ENCODE results near the gene NINL. TPM values are rescaled to one million over a fixed set of nuclear protein-coding genes. Genes with fewer than 3 reads are reported as not detected.

The NINL gene
- polyA plus RNA-seq, 1 donor: 30.9 TPM

GRCh38 chr20:25517124-25517523, 68.2 kb downstream of the NINL start:
- Histone ChIP-seq H3K27ac (ENCODE audit: low read length) (no peak overlapping the region), H3K9me3 (ENCODE audit: control insufficient read depth, low read depth, low read length) (peaks cover 18% of the 10 kb centered on the region), H3K4me3 (ENCODE audit: low read length) (no peak overlapping the region), H3K36me3 (ENCODE audit: control insufficient read depth, insufficient read depth, low read length) (peaks cover 48% of the 10 kb centered on the region), H3K4me1 (ENCODE audit: control insufficient read depth, insufficient read depth, low read length) (no peaks in the 10 kb centered on the region), H3K27me3 (ENCODE audit: control insufficient read depth, insufficient read depth, low read length) (no peaks in the 10 kb centered on the region)
- WGBS (ENCODE audit: insufficient coverage, low lambda C conversion rate): no CpG with 5 or more reads among the region's 3 CpGs
- DNase-seq: no peak

GRCh38 chr20:25514747-25515340, 70.5 kb downstream of the NINL start:
- H3K36me3 ChIP-seq (ENCODE audit: control insufficient read depth, insufficient read depth, low read length): peaks cover 64% of the 10 kb centered on the region
- DNase-seq: no peak

GRCh38 chr20:25514195-25514594, 71.1 kb downstream of the NINL start:
- Histone ChIP-seq H3K27me3 (ENCODE audit: control insufficient read depth, insufficient read depth, low read length) (no peaks in the 10 kb centered on the region), H3K36me3 (ENCODE audit: control insufficient read depth, insufficient read depth, low read length) (peaks cover 68% of the 10 kb centered on the region), H3K4me3 (ENCODE audit: low read length) (no peak overlapping the region), H3K4me1 (ENCODE audit: control insufficient read depth, insufficient read depth, low read length) (no peaks in the 10 kb centered on the region), H3K27ac (ENCODE audit: low read length) (no peak overlapping the region), H3K9me3 (ENCODE audit: control insufficient read depth, low read depth, low read length) (peaks cover 18% of the 10 kb centered on the region)
- no peak for DNase-seq
- WGBS (ENCODE audit: insufficient coverage, low lambda C conversion rate): 100% methylated on average over 1 of the region's 2 CpGs

More at GRCh38 chr20:25514747-25515340, 70.5 kb downstream of the NINL start:
- H3K4me1 ChIP-seq (ENCODE audit: control insufficient read depth, insufficient read depth, low read length): no peaks in the 10 kb centered on the region
- peaks cover 18% of the 10 kb centered on the region for H3K9me3 ChIP-seq (ENCODE audit: control insufficient read depth, low read depth, low read length)
- no peak overlapping the region for H3K4me3 ChIP-seq (ENCODE audit: low read length)
- H3K27me3 ChIP-seq (ENCODE audit: control insufficient read depth, insufficient read depth, low read length): no peaks in the 10 kb centered on the region
- no peak overlapping the region for H3K27ac ChIP-seq (ENCODE audit: low read length)
- WGBS (ENCODE audit: insufficient coverage, low lambda C conversion rate): no CpG with 5 or more reads among the region's 2 CpGs

GRCh38 chr20:25512709-25513108, 72.6 kb downstream of the NINL start:
- no CpG with 5 or more reads among the region's 12 CpGs for WGBS (ENCODE audit: insufficient coverage, low lambda C conversion rate)
- Histone ChIP-seq H3K36me3 (ENCODE audit: control insufficient read depth, insufficient read depth, low read length) (peaks cover 69% of the 10 kb centered on the region), H3K4me3 (ENCODE audit: low read length) (no peak overlapping the region), H3K9me3 (ENCODE audit: control insufficient read depth, low read depth, low read length) (peaks cover 18% of the 10 kb centered on the region), H3K27me3 (ENCODE audit: control insufficient read depth, insufficient read depth, low read length) (no peaks in the 10 kb centered on the region), H3K4me1 (ENCODE audit: control insufficient read depth, insufficient read depth, low read length) (peaks cover 6% of the 10 kb centered on the region), H3K27ac (ENCODE audit: low read length) (no peak overlapping the region)
- DNase-seq: no peak

GRCh38 chr20:25511183-25511582, 74.1 kb downstream of the NINL start:
- Histone ChIP-seq H3K4me1 (ENCODE audit: control insufficient read depth, insufficient read depth, low read length) (peaks cover 17% of the 10 kb centered on the region), H3K27ac (ENCODE audit: low read length) (no peak overlapping the region), H3K9me3 (ENCODE audit: control insufficient read depth, low read depth, low read length) (peaks cover 17% of the 10 kb centered on the region), H3K4me3 (ENCODE audit: low read length) (no peak overlapping the region), H3K36me3 (ENCODE audit: control insufficient read depth, insufficient read depth, low read length) (peaks cover 57% of the 10 kb centered on the region), H3K27me3 (ENCODE audit: control insufficient read depth, insufficient read depth, low read length) (no peaks in the 10 kb centered on the region)
- WGBS (ENCODE audit: insufficient coverage, low lambda C conversion rate): no CpG with 5 or more reads among the region's 10 CpGs
- no peak for DNase-seq

GRCh38 chr20:25510721-25511120, 74.6 kb downstream of the NINL start:
- Histone ChIP-seq H3K9me3 (ENCODE audit: control insufficient read depth, low read depth, low read length) (peaks cover 12% of the 10 kb centered on the region), H3K36me3 (ENCODE audit: control insufficient read depth, insufficient read depth, low read length) (peaks cover 53% of the 10 kb centered on the region), H3K4me1 (ENCODE audit: control insufficient read depth, insufficient read depth, low read length) (peaks cover 17% of the 10 kb centered on the region), H3K27me3 (ENCODE audit: control insufficient read depth, insufficient read depth, low read length) (no peaks in the 10 kb centered on the region), H3K4me3 (ENCODE audit: low read length) (no peak overlapping the region), H3K27ac (ENCODE audit: low read length) (no peak overlapping the region)
- no peak for DNase-seq
- no CpG with 5 or more reads among the region's 7 CpGs for WGBS (ENCODE audit: insufficient coverage, low lambda C conversion rate)

- Histone ChIP-seq H3K9me3 (ENCODE audit: control insufficient read depth, low read depth, low read length) (peaks cover 7% of the 10 kb centered on the region), H3K4me1 (ENCODE audit: control insufficient read depth, insufficient read depth, low read length) (peaks cover 17% of the 10 kb centered on the region), H3K27me3 (ENCODE audit: control insufficient read depth, insufficient read depth, low read length) (no peaks in the 10 kb centered on the region), H3K27ac (ENCODE audit: low read length) (no peak overlapping the region), H3K36me3 (ENCODE audit: control insufficient read depth, insufficient read depth, low read length) (peaks cover 52% of the 10 kb centered on the region), H3K4me3 (ENCODE audit: low read length) (no peak overlapping the region)
- no CpG with 5 or more reads among the region's 8 CpGs for WGBS (ENCODE audit: insufficient coverage, low lambda C conversion rate)
- DNase-seq: no peak
Measured at GRCh38 chr20:25510202-25510601, 75.1 kb downstream of the NINL start.

- no CpG with 5 or more reads among the region's 5 CpGs for WGBS (ENCODE audit: insufficient coverage, low lambda C conversion rate)
- H3K9me3 ChIP-seq (ENCODE audit: control insufficient read depth, low read depth, low read length): no peaks in the 10 kb centered on the region
- H3K4me1 ChIP-seq (ENCODE audit: control insufficient read depth, insufficient read depth, low read length): peaks cover 17% of the 10 kb centered on the region
- H3K4me3 ChIP-seq (ENCODE audit: low read length): no peak overlapping the region
- H3K27me3 ChIP-seq (ENCODE audit: control insufficient read depth, insufficient read depth, low read length): no peaks in the 10 kb centered on the region
- H3K27ac ChIP-seq (ENCODE audit: low read length): peak overlapping the region; percentile 82
- no peak for DNase-seq
- peaks cover 53% of the 10 kb centered on the region for H3K36me3 ChIP-seq (ENCODE audit: control insufficient read depth, insufficient read depth, low read length)
Measured at GRCh38 chr20:25509084-25509483, 76.2 kb downstream of the NINL start.

GRCh38 chr20:25508083-25508770, 77.1 kb downstream of the NINL start:
- no peaks in the 10 kb centered on the region for H3K27me3 ChIP-seq (ENCODE audit: control insufficient read depth, insufficient read depth, low read length)
- H3K27ac ChIP-seq (ENCODE audit: low read length): peak overlapping the region; percentile 82
- peaks cover 58% of the 10 kb centered on the region for H3K36me3 ChIP-seq (ENCODE audit: control insufficient read depth, insufficient read depth, low read length)
- no peaks in the 10 kb centered on the region for H3K9me3 ChIP-seq (ENCODE audit: control insufficient read depth, low read depth, low read length)
- no CpG with 5 or more reads among the region's 10 CpGs for WGBS (ENCODE audit: insufficient coverage, low lambda C conversion rate)
- no peak overlapping the region for H3K4me3 ChIP-seq (ENCODE audit: low read length)
- peaks cover 17% of the 10 kb centered on the region for H3K4me1 ChIP-seq (ENCODE audit: control insufficient read depth, insufficient read depth, low read length)
- peak; percentile 91 to 97 for DNase-seq

- 20% methylated on average over 1 of the region's 8 CpGs for WGBS (ENCODE audit: insufficient coverage, low lambda C conversion rate)
- H3K9me3 ChIP-seq (ENCODE audit: control insufficient read depth, low read depth, low read length): no peaks in the 10 kb centered on the region
- peak overlapping the region; percentile 82 for H3K27ac ChIP-seq (ENCODE audit: low read length)
- no peaks in the 10 kb centered on the region for H3K27me3 ChIP-seq (ENCODE audit: control insufficient read depth, insufficient read depth, low read length)
- peak in 1 of 2 donors; percentile 70 for DNase-seq
- H3K4me3 ChIP-seq (ENCODE audit: low read length): no peak overlapping the region
- H3K4me1 ChIP-seq (ENCODE audit: control insufficient read depth, insufficient read depth, low read length): peaks cover 17% of the 10 kb centered on the region
- H3K36me3 ChIP-seq (ENCODE audit: control insufficient read depth, insufficient read depth, low read length): peaks cover 60% of the 10 kb centered on the region
Measured at GRCh38 chr20:25507385-25508082, 77.8 kb downstream of the NINL start.
